Esophagus muscularis mucosa (tissue), 4 donors: Measurements from ENCODE around the gene RPS2. TPM values are rescaled to one million over a fixed set of nuclear protein-coding genes. Genes with fewer than 3 reads are reported as not detected.

Experiments
- DNase-seq: peaks from one replicate; pipeline ENCODE4 v3.0.0-alpha.2; 2017; ENCODE audit errors: extremely low spot score
- H3K27ac ChIP-seq, 4 donors: fragments of 200-600 bp; sonication (generic); replicated peaks in 1 of 4; 1 replicate in 3 of 4; 2 replicates in 1 of 4; pipeline ENCODE4 v1.5.1; 2016 to 2019; ENCODE audit warnings: mild to moderate bottlenecking in 1 of 4
- H3K27me3 ChIP-seq, 4 donors: fragments of 200-600 bp; sonication (generic); one replicate each; pipeline versions ENCODE4 v1.5.1 to v1.6.0; 2016 to 2019
- H3K36me3 ChIP-seq, 4 donors: fragments of 200-600 bp; sonication (generic); one replicate each; pipeline ENCODE4 v1.5.1; 2016 to 2019
- H3K4me1 ChIP-seq, 4 donors: fragments of 200-600 bp; sonication (generic); one replicate each; pipeline ENCODE4 v1.5.1; 2016 to 2019
- H3K4me3 ChIP-seq, 4 donors: fragments of 200-600 bp; sonication (generic); 1 replicate in 2 of 4; 2 replicates in 2 of 4; pipeline ENCODE4 v1.5.1; 2016 to 2019; ENCODE audit warnings: mild to moderate bottlenecking in 4 of 4, moderate library complexity in 1 of 4
- H3K9me3 ChIP-seq, 4 donors: fragments of 200-600 bp; sonication (generic); 1 replicate in 3 of 4; 2 replicates in 1 of 4; pipeline ENCODE4 v1.5.1; 2016 to 2019
- CTCF ChIP-seq, 3 experiments: fragments of 200-600 bp in 2 of 3; fragments of 450-650 bp in 1 of 3; sonication (generic) in 2 of 3; IDR thresholded peaks; one replicate each; pipeline ENCODE4 v1.5.1; 2017 to 2019; ENCODE audit warnings: antibody characterized with exemption in 3 of 3, mild to moderate bottlenecking in 2 of 3, moderate library complexity in 1 of 3
- EP300 ChIP-seq: sonication (generic); formaldehyde crosslinking; IDR thresholded peaks from one replicate; pipeline ENCODE4 v1.6.1; 2017; ENCODE audit warnings: antibody characterized with exemption
- POLR2A ChIP-seq: fragments of 450-650 bp; IDR thresholded peaks from one replicate; pipeline ENCODE4 v1.6.1; 2017; ENCODE audit warnings: antibody characterized with exemption, moderate library complexity, mild to moderate bottlenecking, low read depth
- POLR2AphosphoS5 ChIP-seq, 2 donors: sonication (generic); formaldehyde crosslinking; IDR thresholded peaks; one replicate each; pipeline ENCODE4 v1.6.1; 2017; ENCODE audit warnings: antibody characterized with exemption in 2 of 2
- WGBS: methylation state at CpG from one replicate; pipeline ENCODE4 v1.1.5; 2018; 5-methylcytosine and 5-hydroxymethylcytosine counted together
- intact Hi-C: fragments of 100-400 bp; cut with DNase I; formaldehyde crosslinking; loops from one replicate; pipeline ENCODE4 v1.15.1; 2023
- total RNA-seq, 4 donors: library from RNA; depleted of rRNA; stranded (reverse); fragments of >200 nt; gene quantifications; one replicate each; pipeline versions ENCODE4 v1.1.0 to v1.2.1, GENCODE V29; 2016

Gene RPS2
- total RNA-seq, 4 donors from 2014 or later, result 1,144 to 2,342 (median 1,414) TPM

GRCh38 chr16:1999866-2000514 is 35.4 kb upstream of the RPS2 start:
- no peaks in the 10 kb centered on the region for H3K9me3 ChIP-seq
- TF ChIP-seq EP300, result no peak
- TF ChIP-seq POLR2AphosphoS5 (IDR thresholded peaks at IDR 0.05), result no peak
- no peak for TF ChIP-seq CTCF (IDR thresholded peaks at IDR 0.05)
- TF ChIP-seq POLR2A, result no peak
- intact Hi-C loops, result no loop called here
- 90% methylated on average over 15 of the region's 28 CpGs for WGBS
- H3K4me1 ChIP-seq, result peaks cover 16 to 38% (median 22%) of the 10 kb centered on the region in 4 donors
- no peak overlapping the region for H3K27ac ChIP-seq
- no peak overlapping the region for H3K4me3 ChIP-seq
- no peak for DNase-seq
- H3K36me3 ChIP-seq, result peaks cover 58 to 77% (median 69%) of the 10 kb centered on the region in 4 donors
- no peaks in the 10 kb centered on the region for H3K27me3 ChIP-seq

- H3K27me3 ChIP-seq, result no peaks in the 10 kb centered on the region
- TF ChIP-seq CTCF (IDR thresholded peaks at IDR 0.05), result no peak
- TF ChIP-seq POLR2A, result no peak
- no peak for TF ChIP-seq EP300
- TF ChIP-seq POLR2AphosphoS5 (IDR thresholded peaks at IDR 0.05), result no peak
- DNase-seq, result no peak
- H3K27ac ChIP-seq, result no peak overlapping the region
- peaks cover 8 to 29% (median 13%) of the 10 kb centered on the region in 4 donors for H3K4me1 ChIP-seq
- 82% methylated on average over 18 of the region's 39 CpGs for WGBS
- intact Hi-C loops, result no loop called here
- no peak overlapping the region for H3K4me3 ChIP-seq
- peaks cover 58 to 77% (median 67%) of the 10 kb centered on the region in 4 donors for H3K36me3 ChIP-seq
- H3K9me3 ChIP-seq, result no peaks in the 10 kb centered on the region
Observed at GRCh38 chr16:1998852-1999801, 34.5 kb upstream of the RPS2 start.

GRCh38 chr16:1998360-1998835 is 33.8 kb upstream of the RPS2 start:
- intact Hi-C loops, result no loop called here
- H3K9me3 ChIP-seq, result no peaks in the 10 kb centered on the region
- H3K27me3 ChIP-seq, result no peaks in the 10 kb centered on the region
- peak overlapping the region in 2 of 4 donors; percentile 48 to 63 for H3K27ac ChIP-seq
- no peak for DNase-seq
- no peak overlapping the region for H3K4me3 ChIP-seq
- peaks cover 57 to 74% (median 65%) of the 10 kb centered on the region in 4 donors for H3K36me3 ChIP-seq
- TF ChIP-seq CTCF (IDR thresholded peaks at IDR 0.05), result no peak
- no peak for TF ChIP-seq EP300
- TF ChIP-seq POLR2A, result no peak
- TF ChIP-seq POLR2AphosphoS5 (IDR thresholded peaks at IDR 0.05), result no peak
- H3K4me1 ChIP-seq, result peaks cover under 1 to 22% (median 6%) of the 10 kb centered on the region in 4 donors
- WGBS, result 83% methylated on average over 17 of the region's 27 CpGs

- intact Hi-C loops, result no loop called here
- TF ChIP-seq EP300 (no peak), CTCF (IDR thresholded peaks at IDR 0.05) (no peak), POLR2A (no peak), POLR2AphosphoS5 (IDR thresholded peaks at IDR 0.05) (no peak)
- H3K4me3 ChIP-seq, result no peak overlapping the region
- peaks cover 0 to 4% (median 0%) of the 10 kb centered on the region in 4 donors for H3K27me3 ChIP-seq
- H3K36me3 ChIP-seq, result peaks cover 50 to 67% (median 59%) of the 10 kb centered on the region in 4 donors
- no peak for DNase-seq
- H3K27ac ChIP-seq, result peak overlapping the region in 2 of 4 donors; percentile 52 to 63
- H3K4me1 ChIP-seq, result peaks cover 0 to 22% (median 7%) of the 10 kb centered on the region in 4 donors
- no peaks in the 10 kb centered on the region for H3K9me3 ChIP-seq
- WGBS, result 82% methylated on average over 19 of the region's 26 CpGs
Observed at GRCh38 chr16:1997494-1998359, 33.1 kb upstream of the RPS2 start.
